Measurements from ENCODE around the gene PCA3.

DNA sequence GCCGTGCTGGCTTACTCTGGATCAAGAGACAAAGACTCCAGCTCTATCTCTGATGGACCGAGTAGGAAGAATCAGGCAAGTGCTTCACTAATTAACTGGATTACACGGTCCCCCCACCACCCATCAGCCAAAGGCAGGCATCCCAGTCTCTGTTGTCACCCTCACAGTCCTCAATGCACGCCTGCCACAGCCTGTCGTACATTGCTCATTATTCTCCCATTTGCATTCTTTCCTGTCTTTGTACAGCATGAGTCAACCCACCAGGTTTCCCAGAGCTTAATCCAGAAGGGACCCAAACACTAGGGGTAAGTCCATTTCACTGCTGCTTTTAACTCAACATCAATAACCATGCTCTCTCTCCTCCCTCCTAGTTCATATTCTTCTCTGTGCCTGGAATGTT lies 44.4 kb downstream of the PCA3 start:
- TF ChIP-seq, protein P1, sequence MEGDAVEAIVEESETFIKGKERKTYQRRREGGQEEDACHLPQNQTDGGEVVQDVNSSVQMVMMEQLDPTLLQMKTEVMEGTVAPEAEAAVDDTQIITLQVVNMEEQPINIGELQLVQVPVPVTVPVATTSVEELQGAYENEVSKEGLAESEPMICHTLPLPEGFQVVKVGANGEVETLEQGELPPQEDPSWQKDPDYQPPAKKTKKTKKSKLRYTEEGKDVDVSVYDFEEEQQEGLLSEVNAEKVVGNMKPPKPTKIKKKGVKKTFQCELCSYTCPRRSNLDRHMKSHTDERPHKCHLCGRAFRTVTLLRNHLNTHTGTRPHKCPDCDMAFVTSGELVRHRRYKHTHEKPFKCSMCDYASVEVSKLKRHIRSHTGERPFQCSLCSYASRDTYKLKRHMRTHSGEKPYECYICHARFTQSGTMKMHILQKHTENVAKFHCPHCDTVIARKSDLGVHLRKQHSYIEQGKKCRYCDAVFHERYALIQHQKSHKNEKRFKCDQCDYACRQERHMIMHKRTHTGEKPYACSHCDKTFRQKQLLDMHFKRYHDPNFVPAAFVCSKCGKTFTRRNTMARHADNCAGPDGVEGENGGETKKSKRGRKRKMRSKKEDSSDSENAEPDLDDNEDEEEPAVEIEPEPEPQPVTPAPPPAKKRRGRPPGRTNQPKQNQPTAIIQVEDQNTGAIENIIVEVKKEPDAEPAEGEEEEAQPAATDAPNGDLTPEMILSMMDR (IDR thresholded peaks at IDR 0.05), result no peak
- TF ChIP-seq POLR2AphosphoS5 (IDR thresholded peaks at IDR 0.05) (no peak), EP300 (IDR thresholded peaks at IDR 0.05) (no peak)
